VCaP (cell line): ENCODE data around the gene KCNMB4.

Experiments used
- H3K27ac ChIP-seq: fragments of 450-650 bp; 2 replicates; pipeline ENCODE4 v1.5.1; 2017
- TF ChIP-seq, protein P1 (sequence below): fragments of 450-650 bp; conservative IDR thresholded peaks from 2 replicates; pipeline ENCODE4 v1.5.1; 2017; ENCODE audit warnings: mild to moderate bottlenecking, moderate library complexity

Gene KCNMB4

DNA sequence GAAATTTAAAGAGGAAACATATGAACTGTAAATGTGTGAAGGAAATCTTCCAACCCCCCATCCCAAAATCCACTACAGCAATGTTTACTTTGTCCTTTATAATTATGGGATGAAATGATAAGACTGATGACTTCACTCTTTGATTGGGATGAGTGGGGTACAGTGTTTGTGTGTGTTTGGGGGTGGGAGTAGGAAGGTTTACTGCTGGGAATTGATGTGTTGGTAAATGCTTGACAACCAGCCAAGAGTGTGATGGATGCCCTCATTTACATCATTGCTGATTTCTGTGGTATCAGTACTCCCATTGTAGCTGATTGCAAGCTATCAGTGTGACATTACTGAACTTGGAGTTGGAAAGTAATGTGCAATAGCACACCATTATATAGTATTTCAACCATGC is 90.9 kb downstream of the KCNMB4 start:
- TF ChIP-seq, protein P1, sequence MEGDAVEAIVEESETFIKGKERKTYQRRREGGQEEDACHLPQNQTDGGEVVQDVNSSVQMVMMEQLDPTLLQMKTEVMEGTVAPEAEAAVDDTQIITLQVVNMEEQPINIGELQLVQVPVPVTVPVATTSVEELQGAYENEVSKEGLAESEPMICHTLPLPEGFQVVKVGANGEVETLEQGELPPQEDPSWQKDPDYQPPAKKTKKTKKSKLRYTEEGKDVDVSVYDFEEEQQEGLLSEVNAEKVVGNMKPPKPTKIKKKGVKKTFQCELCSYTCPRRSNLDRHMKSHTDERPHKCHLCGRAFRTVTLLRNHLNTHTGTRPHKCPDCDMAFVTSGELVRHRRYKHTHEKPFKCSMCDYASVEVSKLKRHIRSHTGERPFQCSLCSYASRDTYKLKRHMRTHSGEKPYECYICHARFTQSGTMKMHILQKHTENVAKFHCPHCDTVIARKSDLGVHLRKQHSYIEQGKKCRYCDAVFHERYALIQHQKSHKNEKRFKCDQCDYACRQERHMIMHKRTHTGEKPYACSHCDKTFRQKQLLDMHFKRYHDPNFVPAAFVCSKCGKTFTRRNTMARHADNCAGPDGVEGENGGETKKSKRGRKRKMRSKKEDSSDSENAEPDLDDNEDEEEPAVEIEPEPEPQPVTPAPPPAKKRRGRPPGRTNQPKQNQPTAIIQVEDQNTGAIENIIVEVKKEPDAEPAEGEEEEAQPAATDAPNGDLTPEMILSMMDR, result no peak
- no peak overlapping the region for H3K27ac ChIP-seq

DNA sequence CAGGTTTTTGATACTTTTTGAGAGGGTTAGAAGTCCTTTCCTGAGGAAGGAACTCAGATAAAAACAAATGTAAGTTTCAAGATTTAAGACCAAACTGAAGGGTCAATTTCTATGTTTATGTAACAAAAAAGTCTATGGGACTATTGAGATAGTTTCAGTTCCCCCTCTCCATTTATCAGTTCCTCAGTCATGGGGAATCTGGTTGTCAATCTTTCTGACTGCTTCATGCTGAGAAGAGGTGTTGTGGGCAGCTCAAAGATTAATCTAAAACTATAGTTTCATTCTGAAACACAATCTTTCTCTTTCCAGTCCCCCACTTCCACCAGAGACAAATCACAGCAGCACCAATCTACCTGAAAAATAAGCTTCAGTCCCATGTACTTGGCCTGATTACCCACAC is 93.7 kb downstream of the KCNMB4 start:
- H3K27ac ChIP-seq, result no peak overlapping the region
- TF ChIP-seq, protein P1, result no peak

DNA sequence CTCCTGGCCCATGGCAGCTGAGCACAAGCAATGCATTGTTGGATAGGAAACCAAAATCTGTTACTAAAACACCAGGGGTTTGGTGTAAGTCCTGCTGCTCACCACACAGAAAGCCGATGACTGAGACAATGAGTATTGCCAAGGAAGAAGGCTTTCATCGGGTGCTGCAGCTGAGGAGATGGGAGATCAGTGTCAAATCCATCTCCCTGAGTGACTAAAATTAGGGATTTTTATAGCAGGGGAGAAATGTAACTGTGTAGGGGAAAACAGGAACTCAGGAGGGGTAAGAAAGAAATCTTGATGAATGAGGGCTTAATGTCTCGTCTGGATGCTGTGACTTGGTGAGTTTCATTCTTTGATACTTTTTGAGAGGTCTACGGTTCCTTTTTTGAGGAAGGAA is 97.9 kb downstream of the KCNMB4 start:
- TF ChIP-seq, protein P1, result no peak
- H3K27ac ChIP-seq, result no peak overlapping the region

DNA sequence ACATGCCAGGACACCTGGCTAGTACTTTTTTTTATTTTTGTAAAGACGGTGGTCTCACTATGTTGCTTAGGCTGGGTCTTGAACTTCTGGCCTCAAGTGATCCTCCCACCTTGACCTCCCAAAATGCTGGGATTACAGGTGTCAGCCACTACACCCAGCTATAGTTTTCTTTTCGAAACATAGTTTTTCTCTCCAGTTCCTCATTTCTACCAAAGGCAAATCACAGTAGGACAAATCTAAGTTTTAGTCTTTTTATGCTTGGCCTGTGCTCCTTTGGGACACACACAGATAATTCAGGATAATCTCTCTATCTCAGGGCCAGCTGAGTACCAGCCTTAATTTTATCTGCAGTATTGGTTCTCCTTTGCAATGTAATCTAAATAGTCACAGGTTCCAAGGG is 100.7 kb downstream of the KCNMB4 start:
- TF ChIP-seq, protein P1, result no peak
- no peak overlapping the region for H3K27ac ChIP-seq

DNA sequence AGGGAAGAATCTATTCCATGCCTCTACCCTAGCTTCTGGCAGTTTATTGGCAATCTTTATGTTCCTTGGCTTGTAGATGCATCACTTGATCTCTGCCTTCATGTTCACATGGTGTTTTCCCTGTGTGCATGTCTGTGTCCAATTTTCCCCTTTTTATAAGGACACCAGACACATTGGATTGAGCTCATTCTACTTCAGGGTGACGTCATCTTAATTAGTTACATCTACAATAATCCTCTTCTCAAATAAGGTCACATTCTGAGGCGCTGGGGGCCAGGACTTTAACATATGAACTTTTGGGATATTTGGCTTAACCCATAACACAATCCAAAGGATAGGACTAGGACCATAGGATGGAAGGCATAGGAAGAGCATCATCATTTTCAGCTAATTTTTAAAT is 101.4 kb downstream of the KCNMB4 start:
- TF ChIP-seq, protein P1, result no peak
- H3K27ac ChIP-seq, result no peak overlapping the region

GRCh38 chr12:70467918-70468733 is 102.0 kb downstream of the KCNMB4 start:
- no peak overlapping the region for H3K27ac ChIP-seq

GRCh38 chr12:70468741-70469140 is 102.7 kb downstream of the KCNMB4 start:
- TF ChIP-seq, protein P1, result no peak
- H3K27ac ChIP-seq, result no peak overlapping the region

More at GRCh38 chr12:70467918-70468733, 102.0 kb downstream of the KCNMB4 start:
- TF ChIP-seq, protein P1, result no peak
